RWPE1 (cell line): ENCODE measurements around the gene PROM1.

Source experiments
- CTCF ChIA-PET: fragments of 350-600 bp; sonication (Branson Sonifier 250); formaldehyde crosslinking; extraction: SDS; loops from one replicate; lab custom pipeline; 2021; lab: Yijun Ruan, JAX
- POLR2A ChIA-PET: fragments of 400-600 bp; formaldehyde crosslinking; extraction: SDS; loops from one replicate; lab custom pipeline; 2020; ENCODE audit warnings: antibody characterized with exemption; ENCODE audit not compliant: low non-redundant PET; lab: Yijun Ruan, JAX
- DNase-seq: peaks from one replicate; pipeline ENCODE4 v3.0.0; 2012; ENCODE audit warnings: low spot score
- H3K27ac ChIP-seq: fragments of 450-650 bp; 2 replicates; pipeline ENCODE4 v1.5.1; 2017
- TF ChIP-seq, protein P1 (sequence below): fragments of 450-650 bp; conservative IDR thresholded peaks from 2 replicates; pipeline ENCODE4 v1.5.1; 2017; ENCODE audit warnings: low read depth, mild to moderate bottlenecking

The PROM1 gene

GRCh38 chr4:16043642-16044498 lies 40.0 kb downstream of the PROM1 start:
- no peak for DNase-seq
- H3K27ac ChIP-seq: no peak overlapping the region
- TF ChIP-seq, protein P1, sequence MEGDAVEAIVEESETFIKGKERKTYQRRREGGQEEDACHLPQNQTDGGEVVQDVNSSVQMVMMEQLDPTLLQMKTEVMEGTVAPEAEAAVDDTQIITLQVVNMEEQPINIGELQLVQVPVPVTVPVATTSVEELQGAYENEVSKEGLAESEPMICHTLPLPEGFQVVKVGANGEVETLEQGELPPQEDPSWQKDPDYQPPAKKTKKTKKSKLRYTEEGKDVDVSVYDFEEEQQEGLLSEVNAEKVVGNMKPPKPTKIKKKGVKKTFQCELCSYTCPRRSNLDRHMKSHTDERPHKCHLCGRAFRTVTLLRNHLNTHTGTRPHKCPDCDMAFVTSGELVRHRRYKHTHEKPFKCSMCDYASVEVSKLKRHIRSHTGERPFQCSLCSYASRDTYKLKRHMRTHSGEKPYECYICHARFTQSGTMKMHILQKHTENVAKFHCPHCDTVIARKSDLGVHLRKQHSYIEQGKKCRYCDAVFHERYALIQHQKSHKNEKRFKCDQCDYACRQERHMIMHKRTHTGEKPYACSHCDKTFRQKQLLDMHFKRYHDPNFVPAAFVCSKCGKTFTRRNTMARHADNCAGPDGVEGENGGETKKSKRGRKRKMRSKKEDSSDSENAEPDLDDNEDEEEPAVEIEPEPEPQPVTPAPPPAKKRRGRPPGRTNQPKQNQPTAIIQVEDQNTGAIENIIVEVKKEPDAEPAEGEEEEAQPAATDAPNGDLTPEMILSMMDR: no peak
- CTCF ChIA-PET: interaction anchor here (0.7 kb wide), 1 partner anchor 65 kb away, joined by 5 read pairs; no protein-coding TSS in a partner anchor
- POLR2A ChIA-PET: no interaction called here

DNA sequence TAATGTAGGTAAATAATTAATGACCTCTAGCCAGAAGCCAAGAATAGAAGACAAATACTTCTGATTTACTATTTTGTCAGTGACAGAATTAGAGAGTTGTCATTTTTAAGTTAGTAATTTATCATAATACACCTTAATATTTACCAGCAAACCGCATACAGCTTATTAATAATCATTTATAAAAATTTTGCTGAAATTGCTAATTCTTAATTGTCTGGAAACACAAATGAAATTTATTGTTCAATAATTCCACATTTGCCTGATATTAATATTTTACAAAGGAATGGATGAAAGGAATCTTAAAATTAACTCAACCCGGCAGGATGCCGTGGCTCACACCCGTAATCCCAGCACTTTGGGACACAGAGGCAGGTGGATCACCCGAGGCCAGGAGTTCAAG lies 44.7 kb downstream of the PROM1 start:
- DNase-seq: no peak
- H3K27ac ChIP-seq: no peak overlapping the region
- POLR2A ChIA-PET: no interaction called here
- CTCF ChIA-PET: no interaction called here
- TF ChIP-seq, protein P1: no peak

DNA sequence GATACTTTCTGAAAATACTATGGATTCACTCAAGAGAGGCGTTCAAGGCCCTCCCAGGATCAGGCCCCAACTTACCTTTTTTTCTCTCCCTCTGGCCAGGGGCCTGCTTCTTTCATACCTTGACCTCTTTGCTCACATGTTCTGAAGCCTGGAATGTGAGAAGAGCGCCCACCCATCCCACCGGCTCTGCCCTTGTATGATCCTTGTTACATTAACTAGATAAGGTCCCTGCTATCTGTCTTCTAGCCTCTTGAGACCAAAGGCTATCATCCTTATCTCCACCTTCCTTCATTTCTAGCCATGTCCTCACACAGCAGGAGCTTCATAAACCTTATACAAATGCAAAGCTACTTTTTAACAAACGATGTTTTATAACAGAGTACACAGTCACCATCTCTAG lies 45.9 kb downstream of the PROM1 start:
- POLR2A ChIA-PET: no interaction called here
- TF ChIP-seq, protein P1: no peak
- CTCF ChIA-PET: no interaction called here
- H3K27ac ChIP-seq: no peak overlapping the region
- no peak for DNase-seq

DNA sequence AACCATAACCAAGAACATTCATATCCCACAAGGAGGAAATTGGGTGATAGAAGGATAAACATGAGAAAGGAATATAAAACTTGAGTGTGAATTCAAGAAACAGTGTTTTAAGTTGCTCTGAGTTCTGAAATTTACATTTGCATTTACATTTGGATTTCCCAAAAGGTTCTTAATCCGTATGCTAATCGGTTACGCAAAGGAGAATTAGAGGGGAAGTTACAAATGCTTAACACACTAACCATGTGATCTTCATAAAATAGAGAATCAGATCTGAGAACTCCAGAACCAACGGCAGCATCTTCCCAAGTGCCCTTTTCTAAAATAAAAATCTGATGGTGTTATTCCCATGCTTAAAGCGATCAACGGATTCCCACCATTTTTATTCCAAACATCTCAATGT lies 48.0 kb downstream of the PROM1 start:
- H3K27ac ChIP-seq: no peak overlapping the region
- POLR2A ChIA-PET: no interaction called here
- DNase-seq: no peak
- TF ChIP-seq, protein P1: no peak
- CTCF ChIA-PET: no interaction called here

DNA sequence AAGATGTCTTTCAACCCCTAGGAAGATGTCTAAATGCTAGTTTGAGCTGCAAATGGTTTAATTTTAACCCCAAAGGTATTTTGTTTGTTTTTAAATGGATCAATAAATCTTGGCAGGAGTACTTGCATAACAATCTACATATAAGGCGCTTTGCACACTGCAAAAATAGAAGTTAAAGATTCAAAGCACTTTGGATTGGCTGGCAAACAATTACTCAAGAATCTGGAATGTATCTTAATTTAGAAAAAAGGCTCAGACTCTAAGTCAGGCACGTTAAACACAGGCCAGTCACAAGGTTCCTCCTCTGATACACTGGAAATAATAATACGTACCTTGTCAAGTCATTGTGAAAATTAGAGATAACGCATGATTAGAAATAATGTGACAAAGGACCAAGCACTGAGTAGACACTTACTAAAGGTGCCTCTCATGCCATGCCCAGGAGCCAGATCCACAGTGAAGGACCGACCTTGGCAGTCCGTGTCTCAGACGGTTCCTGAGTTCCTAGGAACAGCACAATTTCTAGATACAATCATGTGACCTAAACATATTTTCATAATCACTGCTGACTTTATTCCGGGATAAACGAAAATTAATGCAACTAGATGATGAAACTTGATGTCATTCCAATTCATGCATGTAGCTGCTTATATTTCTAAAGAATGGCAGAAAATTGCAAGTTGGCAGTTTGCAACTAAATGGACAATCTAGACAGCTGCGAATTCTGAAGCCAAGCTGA lies 49.6 kb downstream of the PROM1 start:
- DNase-seq: no peak
- CTCF ChIA-PET: no interaction called here
- no peak overlapping the region for H3K27ac ChIP-seq
- POLR2A ChIA-PET: no interaction called here
- TF ChIP-seq, protein P1: no peak

DNA sequence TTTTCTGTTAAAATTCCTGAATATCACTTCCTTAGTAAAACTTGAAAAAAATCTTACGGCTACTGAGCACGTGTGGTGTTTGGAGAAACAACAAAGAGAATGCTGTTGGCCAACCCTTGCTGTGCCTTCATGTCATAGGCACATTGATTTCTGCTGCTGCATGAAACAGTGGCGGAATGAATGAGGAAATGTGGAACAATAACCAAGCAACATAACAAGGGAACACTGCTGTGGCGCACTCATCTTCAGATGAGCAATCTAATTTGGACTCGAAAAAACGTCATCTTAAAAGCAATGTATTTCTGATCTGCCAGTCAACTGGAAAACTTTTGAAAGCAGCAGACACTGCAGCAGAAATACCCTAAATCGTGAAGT lies 51.4 kb downstream of the PROM1 start:
- POLR2A ChIA-PET: no interaction called here
- DNase-seq: no peak
- TF ChIP-seq, protein P1: no peak
- H3K27ac ChIP-seq: no peak overlapping the region
- CTCF ChIA-PET: interaction anchor here (0.7 kb wide), 1 partner anchor 20 kb away, joined by 4 read pairs; no protein-coding TSS in a partner anchor
